Right lung (tissue), 5 donors: ENCODE data around the gene NODAL. TPM values are rescaled to one million over a fixed set of nuclear protein-coding genes. Genes with fewer than 3 reads are reported as not detected.

Source experiments
- DNase-seq, 2 donors: peaks; one replicate each; pipeline ENCODE4 v3.0.0-alpha.2; 2013
- polyA plus RNA-seq, 5 donors: library from polyadenylated mRNA; unstranded; fragments of 120-200 nt; gene quantifications; one replicate each; pipeline versions ENCODE4 v1.2.1 to v1.2.3, GENCODE V29; 2013; ENCODE audit warnings: inconsistent platforms in 1 of 5, low replicate concordance in 1 of 5; ENCODE audit not compliant: insufficient read length in 5 of 5, insufficient read depth in 1 of 5

NODAL gene
- polyA plus RNA-seq, 5 donors = 0.42 to 0.82 (median 0.63) TPM

DNA sequence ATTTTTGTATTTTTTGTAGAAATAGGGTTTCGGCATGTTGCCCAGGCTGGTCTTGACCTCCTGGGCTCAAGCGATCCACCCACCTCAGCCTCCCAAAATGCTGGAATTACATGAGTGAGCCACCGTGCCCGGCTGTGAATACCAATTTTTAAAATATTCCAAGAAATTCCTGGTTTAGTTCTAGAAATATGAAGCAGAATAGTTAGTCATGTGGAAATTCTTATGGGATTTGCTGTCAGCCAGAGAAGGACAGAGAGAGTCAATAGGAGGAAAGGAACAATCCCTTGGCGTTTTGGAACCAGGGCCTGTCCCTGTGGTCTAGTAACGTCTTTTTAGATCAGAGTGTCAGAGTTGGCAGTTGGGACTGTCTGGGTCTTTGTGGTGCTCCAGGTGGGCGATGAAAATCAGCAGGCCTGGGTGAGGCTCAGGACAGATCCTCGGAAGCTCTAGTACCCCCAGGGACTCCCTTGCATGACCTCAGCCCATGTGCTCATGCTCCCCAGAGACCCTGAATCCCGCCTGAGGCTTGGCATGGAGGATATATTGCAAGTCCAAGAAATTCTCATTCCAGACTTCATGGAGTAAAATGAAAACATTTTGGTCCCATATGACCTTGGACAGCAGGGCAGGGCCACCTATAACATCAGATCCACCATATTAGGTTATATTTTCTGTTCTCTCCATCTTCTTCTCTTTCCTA, 7.8 kb downstream of the NODAL start:
- no peak for DNase-seq

DNA sequence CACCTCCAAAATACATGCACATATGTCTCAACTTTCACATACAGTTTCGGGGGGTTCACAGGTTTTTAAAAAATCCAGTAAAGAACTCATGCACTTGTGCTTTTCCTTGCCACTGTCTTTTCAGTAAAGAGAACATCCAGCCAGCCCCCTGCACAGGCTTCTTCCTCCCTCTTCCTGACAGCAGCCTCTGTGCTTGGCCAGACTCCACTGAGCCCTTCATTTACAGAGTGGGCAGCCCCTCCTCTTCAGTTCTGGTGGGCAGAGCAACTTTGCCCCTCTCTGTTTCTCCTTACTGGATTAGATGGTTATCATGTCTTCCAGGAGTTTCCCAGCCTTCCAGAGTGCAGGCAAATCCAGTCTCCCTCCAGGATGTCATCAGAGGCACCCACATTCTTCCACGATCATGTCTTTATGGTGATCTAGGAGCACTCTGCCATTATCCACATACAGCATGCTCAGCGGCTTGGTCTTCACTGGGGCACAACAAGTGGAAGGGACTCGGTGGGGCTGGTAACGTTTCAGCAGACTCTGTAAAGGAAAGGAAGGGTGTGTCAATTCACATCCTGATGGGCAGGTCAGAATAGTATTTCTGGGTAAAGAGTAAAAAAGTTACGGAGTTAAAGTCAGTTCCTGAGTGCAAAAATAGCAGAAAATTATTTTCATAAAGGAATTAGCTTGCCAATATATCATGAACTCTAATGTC, 8.8 kb downstream of the NODAL start:
- DNase-seq = no peak

DNA sequence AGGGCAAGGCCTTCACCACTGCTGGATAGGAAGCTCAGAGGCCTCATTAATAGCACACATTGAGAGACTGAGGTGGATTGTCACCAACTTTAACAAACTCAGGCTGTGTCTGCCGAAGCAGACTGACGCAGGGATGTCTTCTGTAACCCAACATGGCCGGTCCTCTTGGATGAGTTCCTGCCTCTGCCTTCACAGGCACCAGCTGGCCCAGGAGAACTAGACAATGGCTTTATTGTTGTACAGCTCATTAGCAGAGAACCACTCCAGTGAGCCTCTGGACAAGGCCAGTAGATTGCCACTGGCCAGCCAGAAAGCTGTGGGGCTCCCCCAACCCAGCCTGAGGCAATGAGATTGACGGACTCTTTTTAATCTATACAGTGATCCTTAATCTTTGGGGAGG, 9.4 kb downstream of the NODAL start:
- DNase-seq = no peak

DNA sequence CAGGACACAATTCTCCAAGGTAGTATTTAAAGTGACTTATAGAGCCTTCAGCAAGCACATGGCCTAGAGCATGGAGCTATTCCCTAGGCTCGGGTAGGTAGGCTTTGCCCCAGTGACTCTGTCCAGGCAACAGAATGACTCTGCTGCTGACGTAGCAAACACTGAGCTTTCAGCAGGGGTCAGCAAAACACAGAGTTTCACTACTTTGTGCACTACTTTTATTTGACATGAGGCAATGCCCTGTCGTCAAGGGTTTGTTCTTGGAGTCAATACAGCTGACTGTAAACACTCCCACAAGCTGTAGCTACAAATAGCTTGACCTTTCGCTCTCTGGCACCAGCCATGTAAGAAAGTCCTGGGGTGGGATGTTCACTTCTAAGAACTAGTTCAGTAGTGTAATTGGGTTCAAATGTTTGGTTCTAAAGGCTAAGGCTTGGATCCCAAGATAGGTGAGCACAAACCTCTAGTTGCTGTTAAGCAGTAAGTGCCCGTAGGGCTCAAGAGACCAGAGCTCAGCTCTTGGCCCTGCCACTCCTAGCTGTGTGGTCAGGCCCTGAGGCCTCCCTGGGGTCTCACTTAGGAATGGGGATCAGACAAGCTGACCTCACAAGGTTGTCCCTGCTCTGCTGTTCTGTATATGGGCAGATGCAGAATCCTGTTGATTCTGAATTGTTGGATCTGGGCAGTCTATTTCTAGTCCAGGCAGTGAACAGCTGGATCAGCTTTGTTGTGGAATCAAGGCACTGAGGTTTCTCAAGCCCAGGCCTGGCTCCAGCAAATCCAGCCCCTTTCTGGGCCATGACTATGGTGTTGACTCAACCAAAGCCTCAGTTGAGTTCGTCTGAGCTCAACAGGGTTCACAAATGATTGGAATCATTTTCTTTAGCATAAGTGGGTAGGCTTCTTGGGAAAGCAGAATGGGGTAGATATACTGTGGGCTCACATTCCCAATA, 10.7 kb downstream of the NODAL start:
- DNase-seq = peak; percentile 90 to 93

DNA sequence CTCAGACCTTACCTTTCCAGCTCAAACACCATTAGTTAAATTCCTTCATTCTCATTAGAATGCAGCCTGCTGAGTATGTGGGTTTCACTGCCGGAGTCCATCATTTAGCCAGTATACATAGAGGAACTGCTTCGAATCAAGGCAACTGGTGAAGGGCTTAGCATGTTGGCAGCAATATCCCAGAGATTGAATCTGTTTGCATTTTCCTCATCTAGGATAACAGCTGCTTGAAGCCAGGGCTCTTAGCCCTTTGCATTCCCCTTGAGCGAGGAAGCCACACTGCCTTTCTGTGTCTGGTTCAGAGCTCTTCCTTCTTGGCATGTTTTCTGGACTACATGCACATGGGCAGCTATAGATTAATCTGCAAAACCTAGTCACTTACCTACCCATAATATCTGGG, 14.7 kb downstream of the NODAL start:
- no peak for DNase-seq

DNA sequence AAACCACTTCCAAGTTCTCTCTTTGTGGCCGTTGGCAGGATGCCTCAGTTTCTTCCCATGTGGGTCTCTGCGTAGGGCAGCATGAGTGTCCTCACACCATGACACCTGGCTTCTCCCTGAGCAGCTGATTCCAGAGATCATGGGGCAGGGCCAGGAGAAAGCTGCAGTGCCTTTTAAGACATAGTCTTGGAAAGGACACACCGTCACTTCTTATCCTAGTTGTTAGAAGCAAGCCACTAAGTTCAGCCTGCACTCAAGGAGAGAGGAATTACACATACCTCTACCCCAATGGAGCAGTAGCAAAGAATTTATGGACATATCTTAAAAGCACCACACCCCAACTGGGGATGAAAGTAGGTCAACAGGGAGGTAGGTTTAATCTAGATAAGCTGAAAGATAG, 16.4 kb downstream of the NODAL start:
- no peak for DNase-seq

DNA sequence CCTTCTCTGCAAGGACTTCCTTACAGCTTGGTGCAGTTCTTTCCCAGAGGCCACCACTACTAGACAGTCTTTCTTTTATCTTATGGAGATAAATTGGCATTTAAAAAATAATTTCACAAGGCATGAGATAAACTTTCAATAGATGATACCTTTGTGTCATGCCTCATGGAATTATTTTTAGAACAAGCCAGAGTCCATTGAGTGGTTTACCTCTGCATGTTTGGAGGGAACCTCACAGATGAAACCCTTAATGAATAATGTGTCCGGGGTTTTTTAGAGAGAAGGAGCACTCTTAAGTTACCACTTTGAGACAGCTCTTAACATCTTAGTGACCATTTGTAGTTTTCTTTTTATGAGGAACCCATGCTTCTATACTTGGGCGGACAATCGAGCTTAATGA, 17.2 kb downstream of the NODAL start:
- no peak for DNase-seq

DNA sequence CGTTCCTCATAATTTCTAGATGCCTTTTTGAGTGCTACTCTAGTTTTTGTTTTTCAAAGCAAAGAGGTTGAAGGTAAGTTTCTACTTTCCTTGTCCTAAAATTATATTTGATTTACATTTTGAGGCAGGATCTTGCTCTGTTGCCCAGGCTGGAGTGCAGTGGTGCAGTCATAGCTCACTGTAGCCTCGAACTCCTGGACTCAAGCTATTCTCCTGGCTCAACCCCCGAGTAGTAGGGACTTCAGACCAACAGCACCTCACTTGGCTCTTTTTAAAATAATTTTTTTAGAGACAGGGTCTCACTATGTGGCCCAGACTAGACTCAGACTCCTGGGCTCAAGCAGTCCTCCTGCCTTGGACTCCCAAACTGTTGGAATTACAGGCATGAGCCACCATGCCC, 22.8 kb downstream of the NODAL start:
- no peak for DNase-seq

DNA sequence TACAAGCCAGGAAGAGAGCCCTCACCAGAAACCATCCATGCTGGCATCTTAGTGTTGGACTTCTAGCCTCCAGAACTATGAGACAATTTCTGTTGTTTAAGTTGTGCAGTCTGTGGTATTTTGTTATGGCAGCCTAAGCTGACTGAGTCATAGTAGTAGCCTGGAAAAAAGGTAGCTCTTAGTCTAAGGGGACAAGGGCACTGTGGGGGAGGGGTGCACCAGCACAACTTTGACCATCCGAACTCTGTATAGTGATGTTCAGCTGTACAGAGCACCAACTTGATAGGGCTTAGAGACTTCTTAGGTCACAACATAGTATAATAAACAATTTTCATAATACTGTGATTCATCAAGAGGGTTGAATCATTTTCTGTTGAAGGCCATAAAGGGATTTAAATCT, 23.3 kb downstream of the NODAL start:
- DNase-seq = no peak

DNA sequence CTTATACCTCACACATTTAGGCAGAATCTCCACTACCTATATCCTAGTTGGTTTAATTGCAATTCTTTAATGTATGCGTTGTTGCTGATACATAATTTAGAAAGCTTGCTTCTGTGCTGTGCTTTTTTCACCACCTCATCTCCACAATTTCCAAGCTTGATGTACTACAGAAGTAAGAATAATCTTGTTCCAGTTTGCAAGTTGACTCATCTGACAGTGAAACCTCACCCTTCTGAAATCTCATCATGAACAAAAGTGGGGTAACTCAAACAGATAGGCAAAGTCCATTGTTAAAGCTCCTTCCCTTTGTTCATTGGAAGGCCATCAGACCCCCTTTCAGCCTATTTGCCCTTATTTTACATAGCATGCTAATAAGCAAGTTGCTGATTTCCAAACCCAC, 23.9 kb downstream of the NODAL start:
- no peak for DNase-seq

DNA sequence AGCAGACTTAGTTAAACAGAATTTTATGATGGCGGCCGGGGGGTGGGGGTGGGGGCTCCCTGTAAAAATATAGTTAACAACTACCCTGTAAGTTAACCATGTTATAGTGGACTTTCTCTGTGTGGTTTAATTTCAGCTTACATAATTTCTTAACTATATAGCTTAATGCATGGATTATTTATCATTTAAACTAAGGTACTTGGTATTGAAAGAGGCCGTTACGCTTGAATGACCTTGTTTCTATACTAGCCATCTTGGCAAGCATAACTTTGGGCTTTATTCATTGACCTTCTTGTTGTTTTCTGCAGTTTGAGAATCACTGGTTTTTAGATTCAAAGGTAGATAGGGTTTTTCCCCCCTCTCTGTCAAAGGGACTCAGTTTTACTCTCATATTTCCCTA, 29.1 kb downstream of the NODAL start:
- no peak for DNase-seq

DNA sequence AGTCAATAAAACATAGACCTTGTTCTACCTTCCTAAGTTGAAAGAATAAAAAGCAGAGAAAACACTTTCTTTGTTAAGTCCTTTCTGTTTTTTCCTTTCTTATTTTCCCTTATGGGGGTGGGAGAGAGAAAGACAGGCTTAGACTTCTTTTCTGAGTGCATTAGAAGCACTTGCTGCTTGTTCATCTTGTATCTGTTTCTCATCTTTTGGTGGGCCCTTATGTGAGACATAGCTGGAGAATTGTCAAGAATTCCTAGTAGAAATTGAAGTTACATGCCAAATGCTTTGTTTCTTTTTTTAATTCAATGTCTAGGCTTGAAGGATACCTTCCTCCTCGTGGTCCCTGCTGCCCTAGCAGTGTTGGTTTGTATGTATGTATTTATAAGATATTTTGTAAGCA, 30.9 kb downstream of the NODAL start:
- DNase-seq = no peak

DNA sequence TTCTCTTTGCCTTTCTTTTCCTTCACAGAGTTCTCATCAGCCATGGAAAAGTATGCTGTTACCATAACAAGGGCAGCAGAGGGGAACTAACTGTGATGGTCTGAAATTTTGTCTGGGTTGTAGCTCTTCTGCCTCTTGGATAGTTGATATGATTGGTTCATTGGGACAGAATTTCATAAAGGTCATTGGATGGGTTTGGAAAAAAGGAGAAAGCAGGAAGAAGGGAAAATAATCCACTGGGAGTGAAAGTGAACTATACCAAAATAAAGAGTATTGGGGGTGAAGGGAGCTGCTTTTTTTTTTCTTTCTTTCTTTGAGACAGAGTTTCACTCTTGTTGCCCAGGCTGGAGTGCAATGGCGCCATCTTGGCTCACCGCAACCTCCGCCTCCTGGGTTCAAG, 31.7 kb downstream of the NODAL start:
- DNase-seq = no peak

DNA sequence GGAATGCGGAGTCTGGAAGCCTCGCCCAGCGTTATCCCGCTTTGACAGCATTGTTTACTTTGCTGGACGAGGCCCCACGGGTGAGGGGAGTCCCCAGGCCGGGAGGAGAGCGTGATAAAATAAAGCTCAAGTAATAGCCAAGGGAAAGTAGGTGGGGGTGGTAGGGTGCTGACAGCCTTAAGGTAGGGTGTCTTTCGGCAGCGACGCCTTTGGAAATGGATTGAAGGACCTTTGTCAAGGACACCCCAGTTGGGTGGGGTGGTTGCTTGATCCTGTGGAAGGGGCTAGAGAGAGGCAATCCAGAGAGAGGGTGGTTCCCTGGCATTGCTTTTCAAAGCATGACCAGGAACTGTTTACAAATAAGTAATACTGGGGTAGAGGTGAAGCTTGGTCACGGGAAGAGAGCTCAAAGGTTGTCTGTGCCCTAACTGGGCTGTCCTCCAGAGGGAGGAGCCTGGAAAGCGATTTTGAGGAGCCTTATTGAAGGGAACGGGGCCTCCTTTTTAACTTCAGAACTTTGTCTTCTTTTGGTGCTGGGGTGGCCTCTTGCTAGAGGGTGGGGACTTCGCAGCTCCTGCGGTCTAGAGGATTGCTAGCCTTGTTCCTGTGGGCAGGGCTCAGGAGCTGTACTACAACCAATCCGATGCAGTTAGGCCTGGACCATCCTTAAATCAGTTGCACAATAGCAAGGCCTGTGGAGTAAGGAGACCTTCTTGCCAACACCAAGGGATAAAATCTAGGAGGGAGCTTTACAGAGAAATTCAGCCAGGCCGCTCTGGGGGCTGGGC, 36.2 kb downstream of the NODAL start:
- DNase-seq = peak; percentile 81 to 90

DNA sequence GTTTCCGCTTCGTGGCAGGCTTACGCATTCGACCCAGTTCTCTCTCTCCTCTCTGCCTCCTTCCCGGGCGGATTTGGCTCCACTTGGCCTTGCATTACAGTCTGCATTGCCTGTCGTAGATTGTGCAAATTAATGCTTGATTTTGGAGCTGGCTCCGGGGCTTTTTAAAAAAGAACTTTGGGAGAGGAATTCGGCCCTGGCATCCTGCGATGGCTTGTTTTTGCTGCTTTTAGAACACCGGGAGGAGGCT, 36.8 kb downstream of the NODAL start:
- DNase-seq = peak in 1 of 2 donors; percentile 31

DNA sequence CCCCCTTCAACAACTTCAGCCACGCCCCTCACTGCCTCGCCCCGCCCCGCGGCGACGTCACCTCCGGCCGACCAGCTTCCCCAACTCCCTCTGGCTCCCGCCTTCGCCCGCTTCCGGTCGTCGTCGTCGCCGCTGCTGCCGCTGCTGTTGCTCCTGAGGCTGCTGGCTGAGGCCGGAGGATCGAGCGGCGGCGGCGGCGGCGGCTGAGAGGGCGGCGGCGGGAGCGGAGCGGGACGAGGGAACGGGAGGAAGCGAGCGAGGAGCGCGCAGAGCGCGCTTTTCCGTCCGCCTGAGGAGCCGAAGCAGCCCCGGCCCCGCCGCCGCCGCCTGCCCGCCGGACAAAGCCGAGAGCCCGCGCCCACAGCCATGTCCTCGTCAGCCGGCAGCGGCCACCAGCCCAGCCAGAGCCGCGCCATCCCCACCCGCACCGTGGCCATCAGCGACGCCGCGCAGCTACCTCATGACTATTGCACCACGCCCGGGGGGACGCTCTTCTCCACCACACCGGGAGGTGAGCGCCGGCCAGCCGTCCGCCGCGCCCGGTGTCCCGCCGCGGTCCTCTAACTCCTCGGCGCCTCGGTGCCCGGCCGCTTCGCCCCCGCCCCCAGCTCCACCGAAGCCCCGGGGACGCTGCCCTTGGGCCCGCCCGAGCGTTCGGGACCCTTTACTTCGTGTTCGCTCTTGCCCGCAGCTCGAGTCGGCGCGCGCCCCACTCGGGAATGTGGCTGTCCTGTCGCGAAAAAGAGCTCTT, 37.3 kb downstream of the NODAL start, which contains the start of gene EIF4EBP2:
Gene EIF4EBP2 (plus strand): TSS at position 110 of the 751 bp plus-strand sequence. CDS start 257 bp downstream, at position 367.
- peak; percentile 99 for DNase-seq

DNA sequence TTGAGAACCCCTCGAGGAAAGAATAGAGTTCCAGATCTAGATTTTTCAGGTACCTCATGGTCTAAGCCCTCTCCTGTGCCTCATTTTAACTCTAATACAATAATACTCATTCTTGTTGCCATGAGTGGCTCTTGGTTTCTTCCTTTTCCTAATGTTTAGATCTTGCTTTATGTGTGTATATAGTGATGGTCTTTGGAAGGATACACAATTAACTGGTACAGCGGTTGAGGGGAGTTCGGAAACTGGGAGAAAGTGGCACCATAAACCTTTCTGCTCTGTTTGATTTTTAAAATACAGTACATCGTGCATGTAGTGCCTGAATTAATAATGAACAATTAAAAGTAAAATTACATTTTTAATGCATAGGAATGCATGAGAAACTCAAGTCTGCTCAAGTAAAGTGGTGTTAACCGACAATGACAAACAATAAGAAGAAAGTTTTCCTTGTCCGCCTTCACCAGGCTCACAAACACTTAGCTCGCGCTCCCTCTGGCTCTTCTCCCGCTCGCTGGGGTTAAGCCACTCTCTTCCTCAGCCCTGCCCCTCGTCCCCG, 37.9 kb downstream of the NODAL start:
- DNase-seq = no peak

DNA sequence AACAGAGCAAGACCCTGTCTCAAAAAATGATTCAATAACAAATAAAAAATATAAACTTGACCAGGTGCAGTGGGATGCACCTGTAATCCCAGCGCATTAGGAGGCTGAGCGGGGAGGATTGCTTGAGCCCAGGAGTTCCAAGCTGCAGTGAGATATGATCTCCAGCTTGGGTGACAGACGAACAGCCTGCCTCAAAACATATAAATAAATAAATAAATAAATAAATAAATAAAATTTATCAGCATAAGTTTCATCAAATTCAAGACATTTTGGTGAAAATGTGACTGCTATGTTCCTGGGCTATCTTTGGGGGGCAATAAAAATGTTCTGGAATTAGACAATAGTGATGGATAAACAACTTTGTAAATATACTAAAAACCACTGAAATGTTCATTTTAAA, 42.3 kb downstream of the NODAL start:
- no peak for DNase-seq

DNA sequence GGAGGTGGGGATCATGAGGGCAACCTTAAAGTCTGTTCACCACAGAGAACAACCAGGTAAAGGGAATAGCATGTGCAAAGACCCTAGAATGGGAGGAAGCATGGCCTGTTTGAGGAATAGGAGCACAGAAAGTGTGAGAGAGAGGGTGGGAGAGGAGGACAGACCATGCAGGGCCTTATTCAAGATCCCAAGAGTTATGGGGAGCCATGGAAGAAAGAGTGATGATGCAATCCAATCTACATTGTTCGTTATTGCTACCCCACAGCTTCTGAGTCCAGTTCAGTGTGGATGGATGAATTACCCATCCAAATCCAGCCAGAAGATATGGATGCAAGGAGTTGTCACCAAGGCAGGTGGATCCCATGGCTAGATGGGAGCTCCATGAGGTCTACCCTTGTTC, 45.3 kb downstream of the NODAL start:
- DNase-seq = no peak

DNA sequence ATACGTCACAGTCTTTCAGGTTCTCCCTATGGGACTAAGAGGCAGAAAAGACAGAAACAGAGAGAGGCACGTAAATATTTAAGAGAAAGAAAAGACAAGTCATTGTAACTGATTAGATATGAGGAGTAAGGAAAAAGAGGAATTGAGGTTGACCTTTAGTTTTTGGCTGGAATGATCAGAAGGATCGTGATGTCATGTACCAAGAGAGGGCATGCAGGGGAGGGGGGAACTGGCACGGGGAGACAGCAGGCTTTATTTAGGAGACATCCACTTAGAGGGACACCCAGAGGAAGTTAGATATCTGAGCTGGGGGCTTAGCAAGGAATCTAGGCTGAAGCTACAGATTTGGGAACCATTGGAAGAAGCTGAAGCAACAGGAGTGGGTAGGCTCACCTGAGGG, 49.8 kb downstream of the NODAL start:
- no peak for DNase-seq
